ENCODE measurements around the gene KIAA0930.
A peak's percentile ranks its signal among the peaks of the same experiment; 100 is the strongest.

KIAA0930 gene

GRCh38 chr22:45224988-45225731 is 15.5 kb downstream of the KIAA0930 start:
- H3K4me1 Mint-ChIP-seq (ENCODE audit: low read depth), result no peaks in the 10 kb centered on the region
- no peak overlapping the region for H3K27ac Mint-ChIP-seq
- H3K27me3 Mint-ChIP-seq (ENCODE audit: low read depth), result no peaks in the 10 kb centered on the region
- H3K36me3 Mint-ChIP-seq (ENCODE audit: low read depth), result no peaks in the 10 kb centered on the region
- no peaks in the 10 kb centered on the region for H3K9me3 Mint-ChIP-seq
- DNase-seq (ENCODE audit: low spot score), result no peak
- no peak overlapping the region for H3K4me3 Mint-ChIP-seq

GRCh38 chr22:45224331-45224730 is 16.4 kb downstream of the KIAA0930 start:
- DNase-seq (ENCODE audit: low spot score), result no peak
- Mint-ChIP-seq H3K4me3 (no peak overlapping the region), H3K27me3 (ENCODE audit: low read depth) (no peaks in the 10 kb centered on the region), H3K9me3 (no peaks in the 10 kb centered on the region), H3K27ac (no peak overlapping the region), H3K4me1 (ENCODE audit: low read depth) (peaks cover under 1% of the 10 kb centered on the region), H3K36me3 (ENCODE audit: low read depth) (no peaks in the 10 kb centered on the region)

- no peak for DNase-seq (ENCODE audit: low spot score)
- Mint-ChIP-seq H3K9me3 (no peaks in the 10 kb centered on the region), H3K4me1 (ENCODE audit: low read depth) (peaks cover 4% of the 10 kb centered on the region), H3K27ac (no peak overlapping the region), H3K4me3 (no peak overlapping the region), H3K36me3 (ENCODE audit: low read depth) (no peaks in the 10 kb centered on the region), H3K27me3 (ENCODE audit: low read depth) (no peaks in the 10 kb centered on the region)
Measured at GRCh38 chr22:45223304-45224117, 17.2 kb downstream of the KIAA0930 start.

- H3K4me3 Mint-ChIP-seq, result no peak overlapping the region
- no peak for DNase-seq (ENCODE audit: low spot score)
- H3K9me3 Mint-ChIP-seq, result no peaks in the 10 kb centered on the region
- no peaks in the 10 kb centered on the region for H3K36me3 Mint-ChIP-seq (ENCODE audit: low read depth)
- no peak overlapping the region for H3K27ac Mint-ChIP-seq
- H3K4me1 Mint-ChIP-seq (ENCODE audit: low read depth), result peaks cover 4% of the 10 kb centered on the region
- H3K27me3 Mint-ChIP-seq (ENCODE audit: low read depth), result no peaks in the 10 kb centered on the region
Measured at GRCh38 chr22:45221201-45221600, 19.5 kb downstream of the KIAA0930 start.

GRCh38 chr22:45218976-45219375 is 21.7 kb downstream of the KIAA0930 start:
- Mint-ChIP-seq H3K4me1 (ENCODE audit: low read depth) (peaks cover 4% of the 10 kb centered on the region), H3K27ac (no peak overlapping the region), H3K4me3 (no peak overlapping the region), H3K36me3 (ENCODE audit: low read depth) (no peaks in the 10 kb centered on the region), H3K27me3 (ENCODE audit: low read depth) (no peaks in the 10 kb centered on the region), H3K9me3 (no peaks in the 10 kb centered on the region)
- peak; percentile 66 for DNase-seq (ENCODE audit: low spot score)

- H3K36me3 Mint-ChIP-seq (ENCODE audit: low read depth), result no peaks in the 10 kb centered on the region
- no peak overlapping the region for H3K4me3 Mint-ChIP-seq
- DNase-seq (ENCODE audit: low spot score), result no peak
- no peaks in the 10 kb centered on the region for H3K27me3 Mint-ChIP-seq (ENCODE audit: low read depth)
- peaks cover 4% of the 10 kb centered on the region for H3K4me1 Mint-ChIP-seq (ENCODE audit: low read depth)
- no peak overlapping the region for H3K27ac Mint-ChIP-seq
- no peaks in the 10 kb centered on the region for H3K9me3 Mint-ChIP-seq
Measured at GRCh38 chr22:45217806-45218205, 22.9 kb downstream of the KIAA0930 start.

GRCh38 chr22:45217345-45217744 is 23.3 kb downstream of the KIAA0930 start:
- no peaks in the 10 kb centered on the region for H3K36me3 Mint-ChIP-seq (ENCODE audit: low read depth)
- no peak overlapping the region for H3K27ac Mint-ChIP-seq
- peaks cover 4% of the 10 kb centered on the region for H3K4me1 Mint-ChIP-seq (ENCODE audit: low read depth)
- no peak overlapping the region for H3K4me3 Mint-ChIP-seq
- H3K9me3 Mint-ChIP-seq, result no peaks in the 10 kb centered on the region
- DNase-seq (ENCODE audit: low spot score), result no peak
- no peaks in the 10 kb centered on the region for H3K27me3 Mint-ChIP-seq (ENCODE audit: low read depth)

GRCh38 chr22:45216133-45217003 is 24.3 kb downstream of the KIAA0930 start:
- Mint-ChIP-seq H3K27me3 (ENCODE audit: low read depth) (no peaks in the 10 kb centered on the region), H3K4me1 (ENCODE audit: low read depth) (peaks cover 4% of the 10 kb centered on the region), H3K4me3 (no peak overlapping the region), H3K36me3 (ENCODE audit: low read depth) (no peaks in the 10 kb centered on the region), H3K9me3 (no peaks in the 10 kb centered on the region), H3K27ac (no peak overlapping the region)
- no peak for DNase-seq (ENCODE audit: low spot score)

- H3K4me3 Mint-ChIP-seq, result no peak overlapping the region
- H3K4me1 Mint-ChIP-seq (ENCODE audit: low read depth), result peaks cover 1% of the 10 kb centered on the region
- no peak overlapping the region for H3K27ac Mint-ChIP-seq
- DNase-seq (ENCODE audit: low spot score), result no peak
- no peaks in the 10 kb centered on the region for H3K27me3 Mint-ChIP-seq (ENCODE audit: low read depth)
- no peaks in the 10 kb centered on the region for H3K36me3 Mint-ChIP-seq (ENCODE audit: low read depth)
- H3K9me3 Mint-ChIP-seq, result no peaks in the 10 kb centered on the region
Measured at GRCh38 chr22:45212992-45213751, 27.5 kb downstream of the KIAA0930 start.

- DNase-seq (ENCODE audit: low spot score), result no peak
- H3K27ac Mint-ChIP-seq, result no peak overlapping the region
- H3K9me3 Mint-ChIP-seq, result no peaks in the 10 kb centered on the region
- peaks cover 1% of the 10 kb centered on the region for H3K4me1 Mint-ChIP-seq (ENCODE audit: low read depth)
- H3K4me3 Mint-ChIP-seq, result no peak overlapping the region
- H3K36me3 Mint-ChIP-seq (ENCODE audit: low read depth), result no peaks in the 10 kb centered on the region
- H3K27me3 Mint-ChIP-seq (ENCODE audit: low read depth), result no peaks in the 10 kb centered on the region
Measured at GRCh38 chr22:45212306-45212709, 28.4 kb downstream of the KIAA0930 start.

- Mint-ChIP-seq H3K27ac (no peak overlapping the region), H3K9me3 (no peaks in the 10 kb centered on the region), H3K4me3 (no peak overlapping the region), H3K27me3 (ENCODE audit: low read depth) (no peaks in the 10 kb centered on the region), H3K4me1 (ENCODE audit: low read depth) (peaks cover 1% of the 10 kb centered on the region), H3K36me3 (ENCODE audit: low read depth) (no peaks in the 10 kb centered on the region)
- no peak for DNase-seq (ENCODE audit: low spot score)
Measured at GRCh38 chr22:45211848-45212247, 28.8 kb downstream of the KIAA0930 start.

- no peak overlapping the region for H3K4me3 Mint-ChIP-seq
- H3K9me3 Mint-ChIP-seq, result no peaks in the 10 kb centered on the region
- no peaks in the 10 kb centered on the region for H3K27me3 Mint-ChIP-seq (ENCODE audit: low read depth)
- H3K4me1 Mint-ChIP-seq (ENCODE audit: low read depth), result peaks cover 1% of the 10 kb centered on the region
- no peak for DNase-seq (ENCODE audit: low spot score)
- no peaks in the 10 kb centered on the region for H3K36me3 Mint-ChIP-seq (ENCODE audit: low read depth)
- H3K27ac Mint-ChIP-seq, result no peak overlapping the region
Measured at GRCh38 chr22:45211435-45211834, 29.3 kb downstream of the KIAA0930 start.

GRCh38 chr22:45210991-45211390 is 29.7 kb downstream of the KIAA0930 start:
- H3K4me1 Mint-ChIP-seq (ENCODE audit: low read depth), result peaks cover 1% of the 10 kb centered on the region
- no peak overlapping the region for H3K4me3 Mint-ChIP-seq
- H3K36me3 Mint-ChIP-seq (ENCODE audit: low read depth), result no peaks in the 10 kb centered on the region
- no peaks in the 10 kb centered on the region for H3K27me3 Mint-ChIP-seq (ENCODE audit: low read depth)
- no peak for DNase-seq (ENCODE audit: low spot score)
- no peaks in the 10 kb centered on the region for H3K9me3 Mint-ChIP-seq
- H3K27ac Mint-ChIP-seq, result no peak overlapping the region

Data from T-helper 2 cell treated with Interferon-gamma antibody and Interleukin-4, amounts not matched to agents 5 μg/mL and 100 μg/mL, for 36 hours (primary cell).